HG03060 (cell line): ENCODE measurements around the gene PAFAH2.
"Not testable (repeated sequence)": the region's sequence is repeated elsewhere in the genome, so short reads cannot be mapped to it uniquely, and the experiment has no call there.

Experiments
- ATAC-seq: cut with Tn5 transposase; IDR thresholded peaks from one replicate; pipeline ENCODE4 v1.9.1; 2021; ENCODE audit warnings: low read depth, moderate number of reproducible peaks; ENCODE audit not compliant: unreplicated experiment

PAFAH2 gene

DNA sequence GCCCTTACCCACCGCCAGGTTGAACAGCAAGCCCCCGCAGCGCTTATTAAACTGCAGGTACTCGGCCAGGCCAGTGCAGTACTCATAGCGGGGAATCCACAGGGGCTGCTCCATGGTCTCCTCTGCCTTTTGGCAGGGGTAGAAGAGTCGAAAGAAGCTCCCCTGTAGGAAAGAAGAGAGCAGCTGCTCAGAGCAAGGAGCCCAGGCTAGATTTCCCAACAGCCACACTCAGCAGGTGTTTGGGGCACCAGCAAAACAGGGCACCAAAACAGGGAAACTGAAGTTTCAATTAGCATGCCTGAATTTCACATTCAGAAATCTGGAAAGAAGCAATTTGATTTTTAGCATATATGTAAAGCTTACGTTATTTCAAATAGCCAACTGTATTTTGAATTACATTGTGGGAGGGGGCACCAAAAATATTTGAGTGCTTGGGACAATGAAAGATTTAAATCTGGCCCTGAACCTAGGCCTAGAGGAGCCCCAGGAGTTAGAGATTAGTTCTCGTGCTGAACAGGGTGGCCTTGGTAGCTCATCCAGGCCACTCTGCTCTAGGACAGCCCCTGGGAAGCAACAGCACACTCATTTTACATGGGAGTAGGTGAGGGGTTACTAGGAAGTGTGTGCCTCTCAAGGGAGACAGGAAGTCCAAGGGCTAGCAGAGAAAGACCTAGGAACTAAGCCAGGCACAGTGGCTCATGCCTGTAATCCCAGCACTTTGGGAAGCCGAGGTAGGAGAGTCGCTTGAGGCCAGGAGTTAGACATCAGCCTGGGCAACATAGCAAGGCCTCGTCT, 8.2 kb downstream of the PAFAH2 start:
- no peak for ATAC-seq

DNA sequence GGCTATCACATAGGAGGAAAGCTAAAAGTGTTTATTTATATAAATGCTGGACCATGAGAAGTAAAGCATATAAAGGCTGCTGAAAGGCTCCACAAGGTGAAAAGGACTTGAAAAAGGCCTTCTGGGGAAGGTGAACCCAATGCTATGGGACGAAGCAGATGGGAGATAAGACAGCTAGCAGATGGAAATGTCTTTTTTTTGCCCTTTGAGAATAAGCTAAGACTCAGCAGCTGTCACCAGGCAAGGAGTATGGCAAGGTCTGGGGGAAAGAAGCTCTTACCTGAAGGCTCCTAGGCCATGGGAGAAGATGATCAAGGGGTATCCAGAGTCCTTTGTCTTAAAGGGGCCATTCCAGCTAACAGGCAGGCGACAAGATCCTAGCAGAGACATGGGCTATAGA, 9.9 kb downstream of the PAFAH2 start:
- no peak for ATAC-seq

DNA sequence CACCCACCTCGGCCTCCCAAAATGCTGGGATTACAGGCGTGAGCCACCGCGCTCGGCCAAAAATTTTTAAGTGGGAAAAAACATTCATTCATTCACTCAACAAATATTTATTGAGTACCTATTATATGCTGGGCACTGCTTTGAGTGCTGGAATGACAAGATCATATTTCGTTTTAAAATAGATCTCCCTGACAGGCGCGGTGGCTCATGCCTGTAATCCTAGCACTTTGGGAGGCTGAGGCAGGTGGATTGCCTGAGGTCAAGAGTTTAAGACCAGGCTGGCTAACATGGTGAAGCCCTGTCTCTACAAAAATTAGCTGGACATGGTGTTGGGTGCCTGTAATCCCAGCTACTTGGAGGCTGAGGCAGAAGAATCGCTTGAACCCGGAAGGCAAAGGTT, 11.1 kb downstream of the PAFAH2 start:
- not testable (repeated sequence) for ATAC-seq

DNA sequence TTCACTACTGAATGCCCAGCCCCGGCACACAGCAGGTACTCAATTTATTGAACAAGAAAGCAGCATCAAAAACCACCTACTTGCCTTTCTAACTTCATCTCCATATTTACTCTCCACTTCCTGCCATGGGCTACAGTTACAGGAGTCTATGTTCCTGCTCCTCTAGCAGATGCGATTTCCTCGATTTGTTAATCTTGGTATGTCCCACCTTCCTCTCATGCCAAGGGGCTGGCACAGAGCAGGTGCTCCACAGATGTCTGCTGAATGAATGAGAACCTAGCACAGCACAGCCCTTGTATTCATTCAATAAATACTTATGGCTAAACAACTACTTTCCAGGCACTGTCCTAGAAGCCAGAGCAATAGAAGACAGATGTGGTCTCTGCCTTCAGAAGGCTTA, 12.2 kb downstream of the PAFAH2 start:
- no peak for ATAC-seq

- no peak for ATAC-seq
Observed at GRCh38 chr1:25985171-25985570, 12.7 kb downstream of the PAFAH2 start.

DNA sequence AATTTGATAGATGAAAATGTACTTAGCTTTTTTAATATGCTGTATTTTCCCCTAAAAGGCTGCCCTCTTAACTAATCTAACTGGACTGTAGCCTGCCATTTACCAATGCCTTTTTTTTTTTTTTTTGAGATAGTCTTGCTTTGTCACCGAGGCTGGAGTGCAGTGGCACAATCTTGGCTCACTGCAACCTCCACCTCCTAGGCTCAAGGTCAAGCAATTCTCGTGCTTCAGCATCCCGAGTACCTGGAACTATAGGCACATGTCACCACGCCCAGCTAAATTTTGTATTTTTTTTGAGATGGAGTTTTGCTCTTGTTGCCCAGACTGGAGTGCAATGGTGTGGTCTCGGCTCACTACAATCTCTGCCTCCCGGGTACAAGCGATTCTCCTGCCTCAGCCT, 18.7 kb downstream of the PAFAH2 start:
- no peak for ATAC-seq

GRCh38 chr1:25978403-25978802, 19.5 kb downstream of the PAFAH2 start:
- no peak for ATAC-seq

DNA sequence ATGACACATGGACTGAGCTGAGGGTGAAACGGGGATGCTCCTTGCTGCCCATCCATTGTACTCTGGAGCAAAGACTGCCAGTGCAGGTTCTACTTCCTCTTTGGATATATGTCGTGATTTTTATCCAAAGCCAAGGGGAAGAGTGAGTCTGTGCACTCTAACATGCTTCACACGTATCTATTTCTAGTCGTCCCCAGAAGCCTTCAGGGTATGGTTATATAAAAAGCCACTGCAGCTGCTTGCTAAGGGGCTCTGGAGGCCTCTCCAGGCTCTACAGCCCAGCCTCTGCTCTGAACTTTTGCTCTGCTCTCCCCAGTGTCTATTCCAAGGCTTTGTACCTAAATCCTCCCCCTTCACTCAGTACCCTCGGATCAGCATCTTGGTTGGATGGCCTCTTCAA, 20.1 kb downstream of the PAFAH2 start:
- ATAC-seq = no peak

- ATAC-seq = no peak
Observed at GRCh38 chr1:25973610-25974321, 24.1 kb downstream of the PAFAH2 start.

- no peak for ATAC-seq
Observed at GRCh38 chr1:25971811-25972180, 26.1 kb downstream of the PAFAH2 start.

- ATAC-seq = no peak
Observed at GRCh38 chr1:25971066-25971810, 26.6 kb downstream of the PAFAH2 start.

DNA sequence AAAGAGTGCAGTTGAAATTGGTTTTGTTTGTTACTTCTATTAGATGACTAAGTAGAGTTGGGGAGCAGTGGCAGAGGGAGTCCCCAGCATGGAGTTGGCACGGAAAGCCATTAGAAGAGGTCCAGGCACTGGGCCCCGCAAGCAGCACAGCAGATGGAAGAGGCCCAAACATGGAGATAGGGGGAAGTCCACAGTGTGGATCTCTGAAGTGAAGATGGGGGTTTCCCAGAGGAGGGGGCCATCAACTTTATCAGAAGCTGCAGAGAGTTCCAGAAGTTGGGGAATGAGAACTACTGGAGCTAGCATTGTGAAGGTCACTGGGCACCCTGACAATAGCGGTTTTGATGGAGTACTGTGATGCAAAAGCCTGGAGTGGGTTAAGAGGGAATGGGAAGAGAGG, 30.6 kb downstream of the PAFAH2 start:
- ATAC-seq = no peak

DNA sequence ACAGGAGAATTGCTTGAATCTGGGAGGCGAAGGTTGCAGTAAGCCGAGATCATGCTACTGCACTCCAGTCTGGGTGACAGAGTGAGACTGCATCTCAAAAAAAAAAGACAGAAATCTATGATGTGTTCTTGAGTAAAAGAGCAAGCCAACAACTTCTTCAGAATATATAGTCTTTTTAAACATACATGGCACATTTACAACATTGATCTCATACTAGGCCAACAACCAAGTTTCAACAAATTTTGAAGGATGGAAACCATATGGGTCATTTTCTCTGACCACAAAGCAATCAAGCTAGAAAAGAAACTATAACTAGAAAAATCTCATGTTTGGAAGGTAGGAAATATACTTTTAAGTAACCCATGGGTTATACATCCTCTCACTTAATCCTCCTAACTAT, 38.3 kb downstream of the PAFAH2 start:
- ATAC-seq = no peak

DNA sequence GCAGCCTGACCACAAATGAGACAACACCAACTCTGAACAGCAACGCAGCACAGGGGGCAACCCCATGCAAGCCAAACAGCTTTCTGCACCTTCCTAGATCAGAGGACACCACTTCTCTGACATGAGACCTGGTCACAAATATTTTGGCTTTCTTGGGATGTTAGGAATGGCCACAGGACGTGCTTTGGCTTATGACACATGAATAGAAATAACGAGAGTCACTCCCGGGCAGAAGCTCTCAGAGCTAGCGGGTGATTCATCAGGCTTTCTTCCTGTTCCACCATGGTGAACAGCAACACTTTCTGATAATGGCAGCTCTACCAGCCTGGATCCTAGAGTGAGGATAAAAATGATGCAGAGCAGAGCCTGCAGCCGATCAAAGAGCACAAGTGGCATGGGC, 39.4 kb downstream of the PAFAH2 start:
- ATAC-seq = no peak

DNA sequence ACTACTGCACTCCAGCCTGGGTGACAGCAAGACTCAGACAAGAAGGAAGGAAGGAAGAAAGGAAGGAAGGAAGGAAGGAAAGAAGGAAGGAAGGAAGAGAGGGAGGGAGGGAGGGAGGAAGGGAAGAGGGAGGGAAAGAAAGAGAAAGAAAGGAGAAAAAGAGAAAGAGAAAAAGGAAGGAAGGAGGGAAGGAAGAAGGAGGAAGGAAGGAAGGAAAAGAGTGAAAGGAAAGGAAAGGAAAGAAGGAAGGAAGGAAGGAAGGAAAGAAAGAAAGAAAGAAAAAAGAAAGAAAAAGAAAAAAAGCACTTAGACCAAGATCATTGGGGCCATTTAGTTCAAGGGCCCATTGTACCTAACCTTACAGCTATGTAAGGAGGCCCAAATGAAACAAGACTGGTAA, 42.3 kb downstream of the PAFAH2 start:
- no peak for ATAC-seq

DNA sequence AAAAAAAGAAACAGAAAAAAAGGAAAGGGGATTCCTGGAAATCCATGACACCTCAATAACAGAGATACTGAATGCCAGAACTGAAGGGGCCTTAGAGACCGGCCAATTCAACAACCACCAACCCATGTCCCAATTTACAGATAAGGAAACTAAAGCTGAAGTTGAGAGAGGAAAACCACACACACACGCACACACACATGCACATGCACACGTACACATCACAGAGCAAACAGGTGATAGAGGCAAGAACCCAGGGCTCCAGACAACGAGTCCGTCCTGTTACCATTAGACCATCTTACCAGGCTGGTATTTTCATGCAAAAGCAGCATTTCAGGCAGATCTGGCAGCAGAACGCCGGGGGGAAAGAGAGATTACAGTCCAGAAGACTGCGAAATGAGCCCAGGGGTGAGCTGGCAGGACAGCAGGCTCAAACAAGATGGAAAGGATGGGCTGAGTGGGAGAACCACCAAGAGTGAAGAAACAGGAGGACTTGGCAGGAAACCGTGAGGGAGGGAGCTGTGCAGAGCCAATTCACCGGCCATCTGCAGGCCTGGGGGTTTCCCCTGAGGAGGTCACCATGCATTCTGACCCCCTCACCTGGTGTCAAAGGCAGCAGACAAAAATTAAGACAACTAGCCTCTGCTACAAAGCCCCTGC, 43.5 kb downstream of the PAFAH2 start:
- ATAC-seq = no peak

DNA sequence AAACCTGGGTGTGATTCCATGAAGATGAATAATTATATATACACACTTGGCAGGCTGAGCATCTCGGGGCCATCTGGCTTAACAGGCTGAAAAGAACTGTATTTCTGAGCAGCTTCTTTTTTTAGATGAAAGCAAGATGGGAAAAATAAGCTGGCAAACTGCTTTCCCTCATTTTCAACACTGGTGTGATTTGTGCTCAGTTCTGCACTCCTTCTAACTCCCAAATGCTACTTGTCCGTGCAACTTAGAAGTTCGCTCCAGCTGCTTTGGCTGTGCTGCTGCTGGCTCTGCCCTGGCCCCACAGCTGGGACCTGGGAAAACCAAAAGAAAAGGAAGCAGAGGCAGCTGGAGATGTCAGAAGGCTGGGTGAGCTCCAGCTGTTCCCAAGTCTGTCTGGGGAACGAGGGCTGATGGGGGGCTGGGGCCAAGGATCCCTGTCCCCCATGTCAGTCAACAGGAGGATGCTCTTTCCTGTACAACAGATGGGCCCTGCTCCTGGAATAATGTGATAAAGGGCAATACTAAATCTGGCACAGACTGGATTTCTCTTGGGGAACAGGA, 44.9 kb downstream of the PAFAH2 start:
- no peak for ATAC-seq

DNA sequence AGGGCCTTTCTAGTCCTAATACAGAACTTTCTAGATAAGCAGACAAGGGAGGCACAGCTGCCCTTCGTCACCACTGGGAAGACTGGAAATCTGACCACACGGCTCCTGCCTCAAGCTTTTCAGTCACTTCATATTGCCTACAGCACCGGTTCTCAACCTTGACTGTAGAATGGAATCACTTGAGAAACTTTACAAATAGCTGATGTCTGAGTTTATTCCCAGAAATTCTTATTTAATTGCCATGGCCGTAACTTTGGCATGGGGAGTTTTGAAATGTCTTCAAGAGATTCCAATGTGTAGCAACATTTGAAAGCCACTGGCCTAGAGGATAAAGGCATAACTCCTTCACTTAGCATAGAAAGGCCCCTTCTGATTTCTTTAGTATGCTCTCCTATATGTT, 49.2 kb downstream of the PAFAH2 start:
- no peak for ATAC-seq

- no peak for ATAC-seq
Observed at GRCh38 chr1:25947027-25947426, 50.8 kb downstream of the PAFAH2 start.

- ATAC-seq = no peak
Observed at GRCh38 chr1:25945761-25946160, 52.1 kb downstream of the PAFAH2 start.

DNA sequence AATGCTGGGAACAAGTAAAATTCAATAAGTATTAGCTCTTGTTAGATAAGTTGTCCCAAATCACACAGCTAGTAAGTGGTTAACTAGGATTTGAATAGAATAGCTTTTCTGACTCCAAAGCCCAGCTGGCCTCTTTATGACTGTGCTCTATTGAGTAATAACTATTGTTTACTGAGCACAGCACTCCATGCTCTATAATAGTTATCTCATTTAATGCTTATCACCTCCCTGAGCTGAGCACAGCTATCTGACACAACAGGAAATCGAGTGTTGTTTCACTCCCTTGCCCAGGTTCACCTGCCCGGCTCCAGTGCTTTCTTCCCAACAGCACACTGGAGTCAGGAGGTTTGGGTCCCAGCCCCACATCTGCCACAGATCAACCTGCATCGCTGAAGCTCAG, 52.9 kb downstream of the PAFAH2 start:
- ATAC-seq = no peak
